DLD1 (cell line): ENCODE results near the gene FCGR3A.
"Not testable (repeated sequence)": the region's sequence is repeated elsewhere in the genome, so short reads cannot be mapped to it uniquely, and the experiment has no call there.

Experiments used
- in situ Hi-C: cut with HindIII; loops from 2 replicates; pipeline ENCODE4 v1.10.0; 2017; ENCODE audit warnings: low sequenced_read_pairs

FCGR3A gene

DNA sequence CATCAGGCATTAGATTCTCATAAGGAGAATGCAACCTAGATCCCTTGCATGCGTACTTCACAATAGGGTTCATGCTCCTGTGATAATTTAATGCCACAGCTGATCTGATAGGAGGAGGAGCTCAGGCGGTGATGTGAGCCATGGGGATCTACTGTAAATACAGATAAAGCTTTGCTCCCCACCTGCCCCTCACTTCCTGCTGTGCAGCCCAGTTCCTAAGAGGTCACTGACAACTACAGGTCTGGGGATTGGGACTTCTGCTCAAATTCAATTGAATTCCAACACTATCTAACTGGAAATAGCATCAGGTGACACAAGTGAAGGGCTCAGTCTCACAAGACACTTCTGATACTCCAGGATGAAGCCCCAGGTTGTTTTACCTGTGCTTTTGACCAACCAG is 7.4 kb upstream of the FCGR3A start:
- in situ Hi-C loops: not testable (repeated sequence)

DNA sequence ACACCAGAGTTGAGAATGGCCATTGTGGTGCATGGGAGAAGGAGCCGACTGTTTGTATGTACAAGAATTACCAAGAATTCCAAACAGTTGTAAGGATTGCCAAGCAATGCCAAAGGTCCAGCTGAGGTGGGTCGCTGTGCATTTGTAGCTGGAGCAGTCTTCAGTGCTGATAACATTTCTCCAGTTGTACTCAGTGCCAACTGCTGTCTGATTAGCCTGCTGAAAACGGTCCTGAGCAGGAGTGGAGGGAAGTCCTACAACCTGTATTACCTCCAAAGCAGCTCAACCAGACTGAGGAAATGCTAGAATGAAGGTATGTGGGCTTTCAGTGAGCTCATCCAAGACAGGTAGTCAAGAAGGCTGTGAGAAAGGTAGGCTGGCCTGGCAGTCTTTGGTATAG is 6.5 kb upstream of the FCGR3A start:
- in situ Hi-C loops: not testable (repeated sequence)

DNA sequence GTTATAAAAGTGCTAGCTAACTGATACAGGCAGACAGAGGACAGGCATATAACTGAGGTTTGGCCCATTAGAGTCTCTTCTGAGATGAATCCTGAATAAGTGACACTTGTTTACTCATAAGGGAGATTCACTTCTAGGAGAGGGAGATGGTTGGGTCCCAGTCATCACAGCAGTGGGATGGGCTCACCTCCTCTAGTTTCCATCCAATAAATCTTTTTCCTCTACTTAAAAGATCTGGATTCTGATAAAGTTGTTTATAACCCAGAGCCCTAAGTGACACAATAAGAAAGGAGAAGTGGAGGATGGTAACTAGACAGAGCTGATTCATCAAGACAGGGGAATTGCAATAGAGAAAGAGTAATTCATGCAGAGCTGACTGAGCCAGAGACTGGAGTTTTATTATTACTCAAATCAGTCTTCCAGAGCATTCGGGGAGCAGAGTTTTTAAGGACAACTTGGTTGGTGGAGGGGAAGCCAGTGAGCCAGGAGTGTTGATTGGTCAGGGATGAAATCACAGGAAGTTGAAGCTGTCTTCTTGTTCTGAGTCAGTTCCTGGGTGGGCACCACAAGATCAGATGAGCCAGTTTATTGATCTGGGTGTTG is 5.3 kb upstream of the FCGR3A start:
- in situ Hi-C loops: not testable (repeated sequence)

DNA sequence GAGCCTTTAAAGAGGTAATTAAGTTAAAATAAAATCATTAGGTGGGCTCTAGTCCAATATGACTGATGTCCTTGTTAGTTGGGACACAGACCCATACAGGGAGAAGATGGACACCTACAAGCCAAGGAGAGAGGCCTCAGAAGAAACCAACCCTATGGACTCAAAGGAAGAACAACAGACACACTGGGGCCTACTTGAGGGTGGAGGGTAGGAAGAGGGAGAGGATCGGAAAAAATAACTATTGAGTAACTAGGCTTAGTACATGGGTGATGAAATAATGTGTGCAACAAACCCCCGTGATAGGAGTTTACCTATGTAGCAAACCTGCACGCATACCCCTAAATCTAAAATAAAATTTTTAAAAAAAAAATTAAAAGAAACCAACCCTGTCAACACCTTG is 4.7 kb upstream of the FCGR3A start:
- in situ Hi-C loops: not testable (repeated sequence)

DNA sequence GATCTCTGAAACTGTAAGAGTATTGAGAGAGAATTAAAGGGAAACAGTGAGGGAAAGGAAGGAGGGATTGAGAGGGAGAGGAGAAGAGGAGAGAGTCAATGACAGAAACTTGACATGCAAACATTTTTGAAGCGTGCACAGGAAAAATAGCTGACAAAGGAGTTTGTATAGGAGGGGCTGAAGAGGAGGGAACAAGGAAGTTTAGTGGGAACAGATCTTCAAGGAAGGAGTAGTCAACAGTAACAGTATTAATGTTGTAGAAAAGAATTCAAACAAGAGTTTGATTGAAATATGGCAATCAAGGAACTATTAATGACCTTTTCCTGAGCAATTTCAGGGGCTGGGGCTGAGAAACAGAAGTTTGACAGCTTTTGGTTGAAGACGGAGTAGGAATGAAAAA is 4.0 kb upstream of the FCGR3A start:
- in situ Hi-C loops: not testable (repeated sequence)

DNA sequence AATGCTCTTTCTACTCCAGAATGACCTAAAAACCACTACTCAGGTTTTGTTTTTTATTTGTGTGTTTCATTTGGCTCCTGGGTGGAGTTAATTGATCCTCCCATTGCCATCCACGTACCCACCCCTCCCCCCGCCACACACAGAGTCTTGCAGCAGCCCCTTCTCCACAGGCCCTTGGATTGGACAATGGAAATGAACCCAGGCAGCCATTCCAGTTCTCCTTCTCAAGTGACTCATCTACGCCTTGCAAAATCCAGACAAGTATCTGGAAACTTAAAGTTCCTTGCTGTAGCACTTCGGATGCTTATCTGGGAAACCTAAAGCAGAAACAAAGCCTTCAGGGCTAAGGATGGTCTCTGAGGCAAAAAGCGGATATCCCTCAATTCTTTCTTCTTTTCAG is 1.3 kb upstream of the FCGR3A start:
- in situ Hi-C loops: not testable (repeated sequence)

DNA sequence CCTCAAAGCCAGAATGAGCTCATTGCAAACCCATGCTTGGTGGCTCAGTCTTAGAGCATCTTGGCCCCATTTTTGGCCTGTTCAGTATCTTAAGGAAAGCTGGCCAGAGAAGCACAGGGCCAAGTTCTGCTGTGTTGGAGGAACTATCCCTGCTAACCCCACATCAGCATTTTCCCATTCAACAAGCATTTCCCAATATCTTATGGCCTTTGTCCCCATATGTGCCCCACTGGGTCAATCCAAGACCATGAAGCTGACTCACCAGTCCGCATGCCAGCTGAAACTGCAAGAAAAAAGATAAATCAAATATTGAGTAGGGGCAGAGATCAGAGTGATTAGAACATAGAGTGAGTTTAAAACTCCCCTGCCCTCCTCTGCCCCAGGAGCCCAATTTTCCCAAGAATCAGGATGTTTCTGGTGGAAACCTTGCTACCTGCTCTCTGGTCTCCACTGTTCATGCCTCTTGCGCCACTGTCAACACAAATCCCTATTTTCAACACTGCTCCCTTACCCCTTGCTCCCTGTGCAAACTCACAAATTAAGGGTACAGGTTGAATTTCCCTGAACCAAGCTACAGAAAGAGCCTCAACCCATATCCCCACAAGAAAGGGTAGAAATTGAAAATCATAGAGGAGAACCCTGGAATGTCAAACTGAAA is 740 bp downstream of the FCGR3A start:
- in situ Hi-C loops: not testable (repeated sequence)

DNA sequence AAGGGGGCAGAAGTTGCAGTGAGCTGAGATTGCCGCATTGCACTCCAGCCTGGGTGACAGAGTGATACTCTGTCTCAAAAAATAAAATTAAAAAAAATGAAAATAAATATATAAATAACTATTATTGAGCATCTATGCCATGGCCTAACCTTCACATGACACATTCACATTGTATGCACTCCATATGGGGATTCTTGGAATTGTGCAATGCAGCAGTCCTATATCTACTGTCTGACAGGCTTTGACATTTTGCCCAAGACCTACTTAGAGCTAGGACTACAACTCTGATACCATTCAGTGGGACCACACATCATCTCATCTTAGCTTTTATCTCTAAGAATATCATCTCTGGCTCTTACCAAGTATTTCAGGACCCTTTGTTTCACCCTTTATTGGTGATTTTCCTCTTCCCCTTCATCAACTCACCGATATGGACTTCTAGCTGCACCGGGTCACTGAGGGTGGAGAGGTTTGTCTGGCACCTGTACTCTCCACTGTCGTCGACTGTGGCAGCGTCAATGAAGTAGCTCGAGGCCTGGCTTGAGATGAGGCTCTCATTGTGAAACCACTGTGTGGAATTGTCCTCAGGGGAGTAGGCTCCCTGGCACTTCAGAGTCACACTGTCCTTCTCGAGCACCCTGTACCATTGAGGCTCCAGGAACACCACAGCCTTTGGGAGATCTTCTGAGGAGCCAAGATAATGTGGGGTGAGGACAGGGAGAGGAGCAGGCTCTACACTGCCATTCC is 1.4 kb downstream of the FCGR3A start:
- in situ Hi-C loops: not testable (repeated sequence)

DNA sequence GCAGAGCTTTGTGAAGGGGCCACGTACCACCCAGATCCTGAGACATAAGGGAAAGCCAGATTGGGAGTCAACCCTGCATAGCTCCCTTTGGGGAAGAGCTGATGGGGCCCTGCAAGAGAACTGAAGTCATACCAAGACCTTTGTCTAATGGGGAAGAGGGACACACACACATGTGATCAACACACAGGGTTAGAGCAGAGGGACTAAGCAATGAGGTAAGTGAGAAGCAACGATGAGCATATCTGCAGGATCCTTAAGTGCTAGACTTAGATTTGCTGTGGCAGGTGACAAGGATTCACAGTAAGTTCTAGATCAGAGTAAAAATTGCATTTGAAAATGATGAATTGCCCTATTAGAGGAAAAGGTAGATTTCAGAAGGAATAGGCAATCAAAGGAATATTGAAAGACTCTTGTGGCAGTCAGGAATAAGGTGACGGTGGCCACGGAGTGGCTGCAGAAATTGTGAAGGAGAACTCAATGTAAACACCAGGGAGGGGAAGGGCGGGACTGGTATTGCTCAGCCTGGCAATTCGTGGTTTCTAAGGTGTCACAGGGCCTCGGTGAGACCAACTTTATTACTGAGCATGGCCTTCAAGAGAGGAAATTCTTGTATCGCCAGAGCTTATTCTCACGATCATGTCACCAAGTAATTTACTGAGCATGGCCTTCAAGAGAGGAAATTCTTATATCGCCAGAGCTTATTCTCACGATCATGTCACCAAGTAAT is 4.5 kb downstream of the FCGR3A start:
- in situ Hi-C loops: not testable (repeated sequence)

DNA sequence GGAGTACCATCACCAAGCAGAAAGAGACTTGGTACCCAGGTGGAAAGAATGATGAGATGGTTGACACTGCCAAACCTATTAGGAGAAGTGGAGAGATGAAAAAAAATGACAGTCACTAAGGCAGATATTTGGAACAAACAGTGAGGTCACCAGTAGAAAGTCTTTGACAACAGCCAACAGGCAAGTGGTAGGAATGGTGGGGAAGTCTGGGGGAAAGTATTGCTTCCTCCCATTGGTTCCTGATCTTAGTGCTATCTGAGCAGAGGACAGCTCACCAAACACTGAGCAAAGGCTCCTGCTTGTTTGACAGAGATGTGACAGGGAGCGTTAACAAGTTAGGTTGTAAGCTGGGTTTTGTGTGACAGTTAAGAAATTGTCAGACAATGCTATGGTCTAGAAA is 6.5 kb downstream of the FCGR3A start:
- in situ Hi-C loops: not testable (repeated sequence)

DNA sequence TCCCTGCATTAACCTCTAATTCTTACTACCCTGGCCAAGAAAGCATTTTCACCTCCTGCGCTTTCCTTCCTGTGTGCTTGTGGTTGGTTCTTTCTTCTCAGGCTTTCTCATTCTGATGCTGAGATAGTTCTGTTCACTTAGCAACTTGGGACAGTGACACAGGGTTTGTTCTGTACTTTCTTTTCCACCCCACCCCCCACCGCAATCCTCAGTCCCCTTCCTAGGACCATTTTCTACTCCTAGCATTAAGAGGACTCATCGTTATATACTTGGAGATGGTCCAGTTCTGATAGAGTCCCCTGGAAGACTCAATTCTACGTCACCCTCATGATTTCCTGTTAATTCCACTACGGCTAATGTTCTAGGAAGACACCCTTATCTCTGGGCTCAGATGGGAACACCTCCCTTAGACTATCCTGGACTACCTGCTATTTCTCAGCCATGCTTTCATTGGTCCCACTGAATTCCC is 7.5 kb downstream of the FCGR3A start:
- in situ Hi-C loops: not testable (repeated sequence)

DNA sequence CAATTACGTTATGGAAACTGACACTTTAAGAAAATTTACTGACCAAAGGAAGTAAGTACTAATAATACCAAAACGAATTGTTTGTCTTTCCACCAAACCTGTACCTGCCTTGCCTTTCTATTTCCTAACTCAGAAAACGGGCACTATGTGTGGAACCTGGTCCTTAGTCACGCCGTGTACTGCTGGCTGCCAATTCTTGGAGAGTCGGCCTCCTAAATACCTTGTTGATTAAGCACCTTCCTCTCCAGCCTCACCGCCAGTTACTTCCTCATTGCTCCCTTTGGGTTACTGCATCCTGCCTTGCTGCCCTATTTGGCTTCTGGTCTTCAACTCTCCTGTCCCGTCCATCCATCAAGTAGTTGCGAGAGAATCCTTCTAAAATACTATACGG is 9.1 kb downstream of the FCGR3A start:
- in situ Hi-C loops: not testable (repeated sequence)

DNA sequence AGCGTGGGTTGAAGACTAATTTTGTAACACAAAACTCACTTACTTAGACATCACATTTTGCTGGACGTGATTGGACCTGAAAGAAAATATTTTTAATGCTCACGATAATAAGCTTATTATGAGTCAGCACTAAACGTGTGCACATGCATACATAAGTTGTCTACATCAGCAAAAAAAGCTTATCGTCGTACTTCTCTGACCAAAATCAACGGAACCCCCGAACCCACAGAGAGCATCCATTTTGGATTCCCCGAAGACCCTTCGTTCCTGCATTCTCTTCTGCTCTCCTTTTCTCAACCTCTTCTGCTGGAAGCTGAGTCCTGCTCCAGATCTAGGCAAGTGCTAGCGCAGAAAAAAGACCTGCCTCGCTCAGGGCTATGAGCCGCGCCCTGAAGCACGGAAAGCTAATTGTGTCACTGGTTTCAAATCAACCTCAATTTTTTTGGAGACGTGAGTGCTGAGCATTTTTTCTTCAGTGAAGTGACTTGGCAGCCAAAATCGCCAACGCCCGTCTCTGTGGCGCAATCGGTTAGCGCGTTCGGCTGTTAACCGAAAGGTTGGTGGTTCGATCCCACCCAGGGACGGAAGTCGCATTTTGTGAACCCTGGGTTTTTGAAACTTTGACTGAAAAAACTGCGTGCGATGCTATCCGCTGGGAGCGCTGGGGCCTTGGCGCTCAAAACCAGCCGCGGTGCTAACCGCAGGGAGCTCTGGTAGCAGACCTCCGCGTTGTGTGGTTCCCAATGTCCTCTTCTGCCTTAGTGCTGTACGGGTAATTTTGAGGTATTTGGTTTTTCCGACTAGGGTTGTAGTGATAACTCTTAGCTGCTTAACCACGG is 9.7 kb downstream of the FCGR3A start:
- in situ Hi-C loops: not testable (repeated sequence)

DNA sequence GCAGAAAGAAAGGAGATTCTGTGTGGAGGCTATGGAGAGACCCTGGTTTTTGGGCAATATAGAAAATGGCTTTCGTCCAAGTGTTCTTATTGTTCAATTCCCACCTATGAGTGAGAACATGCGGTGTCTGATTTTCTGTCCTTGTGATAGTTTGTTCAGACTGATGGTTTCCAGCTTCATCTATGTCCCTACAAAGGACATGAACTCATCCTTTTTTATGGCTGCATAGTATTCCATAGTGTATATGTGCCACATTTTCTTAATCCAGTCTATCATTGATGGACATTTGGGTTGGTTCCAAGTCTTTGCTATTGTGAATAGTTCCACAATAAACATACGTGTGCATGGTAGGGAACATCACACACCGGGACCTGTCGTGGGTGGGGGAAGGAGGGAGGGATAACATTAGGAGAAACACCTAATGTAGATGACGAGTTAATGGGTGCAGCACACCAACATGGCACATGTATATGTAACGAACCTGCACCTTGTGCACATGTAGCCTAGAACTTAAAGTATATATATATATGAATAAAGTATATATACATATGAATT is 10.6 kb downstream of the FCGR3A start:
- in situ Hi-C loops: not testable (repeated sequence)

DNA sequence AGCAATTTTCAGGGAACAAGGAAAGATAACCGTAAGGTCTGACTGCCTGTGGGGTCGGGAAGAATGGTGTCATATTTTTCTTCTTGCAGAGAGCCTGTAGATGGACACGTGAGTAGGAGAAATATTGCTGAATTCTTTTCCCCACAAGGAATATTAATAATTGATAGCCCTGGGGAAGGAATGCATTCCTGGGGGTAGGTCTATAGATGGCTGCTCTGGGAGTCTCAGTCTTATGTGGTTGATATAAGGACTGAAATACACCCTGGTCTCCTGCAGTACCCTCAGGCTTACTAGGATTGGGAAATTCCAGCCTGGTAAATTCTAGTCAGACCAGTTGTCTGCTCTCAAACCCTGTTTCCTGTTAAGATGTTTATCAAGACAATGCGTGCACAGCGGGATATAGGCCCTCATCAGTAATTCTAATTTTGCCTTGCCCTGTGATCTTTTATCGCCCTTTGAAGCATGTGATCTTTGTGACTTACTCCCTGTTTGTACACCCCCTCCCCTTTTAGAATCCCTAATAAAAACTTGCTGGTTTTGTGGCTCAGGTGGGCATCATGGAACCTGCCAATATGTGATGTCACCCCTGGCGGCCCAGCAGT is 12.4 kb downstream of the FCGR3A start:
- in situ Hi-C loops: not testable (repeated sequence)

DNA sequence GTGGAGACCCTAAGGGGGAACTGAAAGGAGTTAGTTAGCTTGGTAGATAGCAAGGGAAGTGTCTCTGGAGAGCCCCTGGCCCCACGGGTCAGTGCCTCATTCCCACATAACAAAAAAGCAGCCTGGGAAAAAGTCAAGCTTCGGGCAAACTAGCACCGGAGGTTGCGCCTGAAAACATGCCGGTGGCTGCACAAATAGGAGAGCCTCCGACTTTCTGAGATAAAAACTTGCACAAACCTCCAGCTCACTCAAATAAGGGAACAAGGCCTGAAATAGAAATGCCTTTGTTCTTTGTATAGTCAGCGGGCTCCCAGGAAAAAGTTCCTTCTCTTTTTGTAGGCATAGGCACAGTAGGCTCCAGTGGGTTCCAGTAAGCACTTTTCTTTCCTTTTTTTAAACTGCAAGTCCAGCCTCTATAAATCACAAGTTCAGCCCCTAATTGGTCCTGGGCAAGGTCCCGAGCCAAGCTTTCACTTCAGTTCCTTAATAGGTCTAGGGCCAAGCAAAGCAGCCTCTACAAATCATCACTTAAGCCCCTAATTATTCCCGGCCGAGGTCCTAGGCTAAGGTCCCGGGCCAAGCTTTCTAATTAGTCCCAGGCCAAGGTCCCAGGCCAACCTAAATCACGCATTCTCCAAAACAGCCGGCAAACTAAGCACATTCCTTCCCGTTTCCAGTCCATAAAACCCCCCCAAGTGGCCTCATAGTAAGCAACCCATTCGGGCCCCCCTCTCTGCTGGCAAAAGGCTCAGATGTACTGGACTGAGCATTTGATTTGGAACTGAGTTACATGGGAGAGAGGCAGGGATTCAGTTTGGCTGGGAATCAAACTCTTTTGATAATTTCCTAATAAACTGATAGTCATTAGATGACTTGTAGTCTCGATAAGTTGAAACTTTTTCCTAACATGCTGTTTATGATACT is 16.7 kb downstream of the FCGR3A start:
- in situ Hi-C loops: not testable (repeated sequence)

DNA sequence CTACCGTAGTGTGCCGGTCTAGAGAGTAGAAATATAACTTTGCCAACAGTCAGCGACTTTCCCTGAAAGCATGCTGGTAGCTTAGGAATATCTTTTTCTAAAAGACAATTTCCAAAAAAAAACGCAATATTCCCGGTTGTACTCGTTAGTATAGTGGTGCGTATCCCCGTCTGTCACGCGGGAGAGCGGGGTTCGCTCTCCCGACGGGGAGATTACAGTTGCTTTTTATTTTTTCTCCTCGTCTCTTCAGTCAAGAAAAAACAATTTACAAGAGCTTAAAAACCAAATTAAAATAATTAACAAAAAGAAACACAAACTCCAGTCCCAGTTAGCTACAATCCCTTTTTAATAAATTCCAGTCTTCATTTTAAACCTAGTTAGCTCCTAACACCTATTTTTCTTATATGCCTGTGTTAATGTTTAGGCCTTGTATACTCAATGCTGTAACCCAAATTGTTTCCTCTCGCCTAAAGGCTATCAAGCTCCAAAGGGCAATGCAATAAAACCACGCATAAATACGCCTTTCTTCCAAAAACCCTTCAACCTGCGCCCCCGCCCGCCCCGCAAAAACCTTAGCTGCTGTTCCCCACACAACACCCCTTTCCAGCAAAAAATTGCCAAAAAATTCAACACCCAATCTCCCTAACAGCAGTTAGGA is 17.5 kb downstream of the FCGR3A start:
- in situ Hi-C loops: no loop called here
